ENCODE measurements around the gene UBFD1. TPM values are rescaled to one million over a fixed set of nuclear protein-coding genes. Genes with fewer than 3 reads are reported as not detected.
A peak's percentile ranks its signal among the peaks of the same experiment; 100 is the strongest.

The UBFD1 gene
- total and polyA plus RNA-seq, 10 of the 15 experiments (the other 5 are each of a cell fraction or from before 2014, with no cell fraction given) = 7.3 to 48.5 (median 32.1) TPM

DNA sequence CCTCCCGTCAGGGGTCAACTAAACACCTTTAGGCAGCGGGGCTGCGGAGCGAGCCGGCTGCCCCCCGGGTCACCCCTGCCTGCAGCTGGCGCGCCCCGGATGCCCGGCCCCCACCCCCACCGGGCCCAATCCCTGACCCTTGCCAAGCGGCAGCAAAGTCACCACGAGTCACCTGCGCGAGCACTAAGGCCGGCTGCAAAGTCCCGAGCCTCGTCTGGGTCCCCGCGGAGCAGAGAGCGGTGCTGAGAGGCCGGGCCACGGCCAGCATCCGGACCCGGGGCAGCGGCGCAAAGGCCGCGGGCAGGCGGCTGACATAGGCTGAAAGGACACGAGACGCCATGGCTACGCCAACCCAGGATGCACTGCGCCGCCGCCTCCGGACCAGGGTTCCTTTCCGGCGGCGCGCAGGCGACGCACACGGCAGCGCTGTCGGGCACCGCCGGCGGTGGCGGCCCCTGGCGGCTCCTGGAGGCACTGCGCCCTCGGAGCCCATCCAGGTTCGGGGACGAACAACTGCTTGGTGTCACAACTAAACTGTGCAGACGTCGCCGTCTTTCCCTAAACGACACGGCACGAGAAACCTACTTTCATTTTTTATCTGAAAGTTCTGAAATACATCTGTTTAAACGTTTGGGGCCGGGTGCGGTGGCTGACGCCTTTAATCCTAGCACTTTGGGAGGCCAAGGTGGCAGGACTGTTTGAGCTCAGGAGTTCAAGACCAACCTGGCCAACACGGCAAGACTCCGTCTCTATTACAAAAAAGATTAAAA lies 38.6 kb downstream of the UBFD1 start, which contains the start of gene NDUFAB1:
TSS of gene NDUFAB1 (minus strand) at position 366 of the 770 bp plus-strand sequence. CDS start at position 340, 26 bp downstream.
- peak within 1 kb of the TSS; percentile 87 for H3K4me2 ChIP-seq (ENCODE audit: control insufficient read depth, insufficient read depth)
- FAIRE-seq (peak; percentile 81), ATAC-seq (peak; percentile 99), DNase-seq (ENCODE audit: low read depth, low spot score) (peak; percentile 51)
- H3K4me3 ChIP-seq = peak within 1 kb of the TSS; percentile 82
- peak within 1 kb of the TSS; percentile 77 for H3K27ac ChIP-seq (ENCODE audit: control insufficient read depth, insufficient read depth)
- RAD21 ChIA-PET (ENCODE audit: unreplicated experiment) = interaction anchor here (1.2 to 1.8 kb wide), 4 partner anchors 38 to 161 kb away, joined by 4 to 13 read pairs (median 6); partner anchors contain the start of genes EARS2 and UBFD1
- H3K27me3 ChIP-seq (replicated peaks in 1 of 2; ENCODE audit: control insufficient read depth in 2 of 2, insufficient read depth in 2 of 2, low read length in 1 of 2) = no peaks in the 10 kb centered on the region
- peaks cover 5 to 8% of the 10 kb centered on the region in 2 experiments for H3K36me3 ChIP-seq (ENCODE audit: control insufficient read depth in 2 of 2, insufficient read depth in 2 of 2, low read length in 1 of 2)
- no TSS peak for BruUV-seq (replicated peaks)
- no peaks in the 10 kb centered on the region; the same call in 1 of the 2 replicates for H4K20me1 ChIP-seq (ENCODE audit: control insufficient read depth, insufficient read depth)
- CTCF ChIA-PET = interaction anchor here (0.6 to 1.9 kb wide), 33 partner anchors 9 to 1968 kb away, joined by 3 to 29 read pairs (median 5); partner anchors contain the start of genes EARS2, GGA2, PLK1 and UBFD1
- H3K79me2 ChIP-seq (ENCODE audit: control insufficient read depth, insufficient read depth, low read length) = peaks cover 41% of the 10 kb centered on the region
- H3K9ac ChIP-seq (ENCODE audit: control insufficient read depth, insufficient read depth, low read length) = peak within 1 kb of the TSS; percentile 89
- POLR2A ChIA-PET = no interaction called here
- in situ Hi-C loops (cut with MboI) = no loop called here
- H2AFZ ChIP-seq (ENCODE audit: control insufficient read depth, low read depth, low read length) = peak within 1 kb of the TSS; percentile 95
- H3K4me1 ChIP-seq (ENCODE audit: control insufficient read depth, insufficient read depth, low read length) = peaks cover 16% of the 10 kb centered on the region
- SMC1A ChIA-PET (ENCODE audit: uncharacterized antibody, unreplicated experiment) = interaction anchor here (1.2 to 1.5 kb wide), 2 partner anchors 89 to 159 kb away, joined by 3 to 4 read pairs; no protein-coding TSS in a partner anchor
- intact Hi-C loops (cut with micrococcal nuclease; ENCODE audit: unreplicated experiment) = loop anchor here (1.0 to 5.0 kb wide), 2 partner anchors 39 to 89 kb away; partner anchors contain the start of genes EARS2 and UBFD1
- WGBS (ENCODE audit: insufficient coverage, insufficient replicate concordance, low lambda C conversion rate, missing lambda C conversion rate) = under 1% methylated on average over 66 of the region's 67 CpGs
- H3K9me3 ChIP-seq (replicated peaks; ENCODE audit: control insufficient read depth, insufficient read depth, low read length) = no peaks in the 10 kb centered on the region
- TF ChIP-seq, protein P1, sequence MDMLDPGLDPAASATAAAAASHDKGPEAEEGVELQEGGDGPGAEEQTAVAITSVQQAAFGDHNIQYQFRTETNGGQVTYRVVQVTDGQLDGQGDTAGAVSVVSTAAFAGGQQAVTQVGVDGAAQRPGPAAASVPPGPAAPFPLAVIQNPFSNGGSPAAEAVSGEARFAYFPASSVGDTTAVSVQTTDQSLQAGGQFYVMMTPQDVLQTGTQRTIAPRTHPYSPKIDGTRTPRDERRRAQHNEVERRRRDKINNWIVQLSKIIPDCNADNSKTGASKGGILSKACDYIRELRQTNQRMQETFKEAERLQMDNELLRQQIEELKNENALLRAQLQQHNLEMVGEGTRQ (IDR thresholded peaks at IDR 0.05; ENCODE audit: borderline replicate concordance, low read depth, low read length) = no peak
- TF ChIP-seq ZNF384 (IDR thresholded peaks at IDR 0.05; ENCODE audit: borderline replicate concordance, low read depth, low read length) = no peak
- TF ChIP-seq POLR2AphosphoS5 (IDR thresholded peaks at IDR 0.05; ENCODE audit: low read length) = peak; percentile 83
- no peak for TF ChIP-seq HDGF (IDR thresholded peaks at IDR 0.05)
- no peak for TF ChIP-seq SUPT20H (IDR thresholded peaks at IDR 0.05; ENCODE audit: borderline replicate concordance, control insufficient read depth, low read depth, low read length)
- TF ChIP-seq CHD1 (IDR thresholded peaks at IDR 0.05; ENCODE audit: low read depth, low read length) = no peak
- TF ChIP-seq DPF2 (IDR thresholded peaks at IDR 0.05) = peak; percentile 59
- TF ChIP-seq, protein P2, sequence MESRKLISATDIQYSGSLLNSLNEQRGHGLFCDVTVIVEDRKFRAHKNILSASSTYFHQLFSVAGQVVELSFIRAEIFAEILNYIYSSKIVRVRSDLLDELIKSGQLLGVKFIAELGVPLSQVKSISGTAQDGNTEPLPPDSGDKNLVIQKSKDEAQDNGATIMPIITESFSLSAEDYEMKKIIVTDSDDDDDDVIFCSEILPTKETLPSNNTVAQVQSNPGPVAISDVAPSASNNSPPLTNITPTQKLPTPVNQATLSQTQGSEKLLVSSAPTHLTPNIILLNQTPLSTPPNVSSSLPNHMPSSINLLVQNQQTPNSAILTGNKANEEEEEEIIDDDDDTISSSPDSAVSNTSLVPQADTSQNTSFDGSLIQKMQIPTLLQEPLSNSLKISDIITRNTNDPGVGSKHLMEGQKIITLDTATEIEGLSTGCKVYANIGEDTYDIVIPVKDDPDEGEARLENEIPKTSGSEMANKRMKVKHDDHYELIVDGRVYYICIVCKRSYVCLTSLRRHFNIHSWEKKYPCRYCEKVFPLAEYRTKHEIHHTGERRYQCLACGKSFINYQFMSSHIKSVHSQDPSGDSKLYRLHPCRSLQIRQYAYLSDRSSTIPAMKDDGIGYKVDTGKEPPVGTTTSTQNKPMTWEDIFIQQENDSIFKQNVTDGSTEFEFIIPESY (IDR thresholded peaks at IDR 0.05) = no peak
- TF ChIP-seq RBBP5 (conservative IDR thresholded peaks at IDR 0.05) = no peak
- TF ChIP-seq RFX5 (IDR thresholded peaks at IDR 0.05; ENCODE audit: low read depth, low read length) = no peak
- no peak for TF ChIP-seq CBX3 (IDR thresholded peaks at IDR 0.05; ENCODE audit: borderline replicate concordance, low read depth)
- TF ChIP-seq KAT2A (conservative IDR thresholded peaks at IDR 0.05; ENCODE audit: control insufficient read depth, low read depth, low read length) = no peak
- peak; percentile 84; the same call in 1 of the 2 replicates for TF ChIP-seq SIN3A (IDR thresholded peaks at IDR 0.05; ENCODE audit: low read depth, low read length)
- no peak for TF ChIP-seq ZSCAN29 (IDR thresholded peaks at IDR 0.05)
- TF ChIP-seq RB1 (IDR thresholded peaks at IDR 0.05; ENCODE audit: borderline replicate concordance) = peak; percentile 84; the same call in 1 of the 2 replicates
- TF ChIP-seq, protein P3, sequence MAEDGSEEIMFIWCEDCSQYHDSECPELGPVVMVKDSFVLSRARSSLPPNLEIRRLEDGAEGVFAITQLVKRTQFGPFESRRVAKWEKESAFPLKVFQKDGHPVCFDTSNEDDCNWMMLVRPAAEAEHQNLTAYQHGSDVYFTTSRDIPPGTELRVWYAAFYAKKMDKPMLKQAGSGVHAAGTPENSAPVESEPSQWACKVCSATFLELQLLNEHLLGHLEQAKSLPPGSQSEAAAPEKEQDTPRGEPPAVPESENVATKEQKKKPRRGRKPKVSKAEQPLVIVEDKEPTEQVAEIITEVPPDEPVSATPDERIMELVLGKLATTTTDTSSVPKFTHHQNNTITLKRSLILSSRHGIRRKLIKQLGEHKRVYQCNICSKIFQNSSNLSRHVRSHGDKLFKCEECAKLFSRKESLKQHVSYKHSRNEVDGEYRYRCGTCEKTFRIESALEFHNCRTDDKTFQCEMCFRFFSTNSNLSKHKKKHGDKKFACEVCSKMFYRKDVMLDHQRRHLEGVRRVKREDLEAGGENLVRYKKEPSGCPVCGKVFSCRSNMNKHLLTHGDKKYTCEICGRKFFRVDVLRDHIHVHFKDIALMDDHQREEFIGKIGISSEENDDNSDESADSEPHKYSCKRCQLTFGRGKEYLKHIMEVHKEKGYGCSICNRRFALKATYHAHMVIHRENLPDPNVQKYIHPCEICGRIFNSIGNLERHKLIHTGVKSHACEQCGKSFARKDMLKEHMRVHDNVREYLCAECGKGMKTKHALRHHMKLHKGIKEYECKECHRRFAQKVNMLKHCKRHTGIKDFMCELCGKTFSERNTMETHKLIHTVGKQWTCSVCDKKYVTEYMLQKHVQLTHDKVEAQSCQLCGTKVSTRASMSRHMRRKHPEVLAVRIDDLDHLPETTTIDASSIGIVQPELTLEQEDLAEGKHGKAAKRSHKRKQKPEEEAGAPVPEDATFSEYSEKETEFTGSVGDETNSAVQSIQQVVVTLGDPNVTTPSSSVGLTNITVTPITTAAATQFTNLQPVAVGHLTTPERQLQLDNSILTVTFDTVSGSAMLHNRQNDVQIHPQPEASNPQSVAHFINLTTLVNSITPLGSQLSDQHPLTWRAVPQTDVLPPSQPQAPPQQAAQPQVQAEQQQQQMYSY (CRISPR knock-in tag; IDR thresholded peaks at IDR 0.05) = no peak
